ENCODE measurements around the gene DNAJC21. TPM values are rescaled to one million over a fixed set of nuclear protein-coding genes. Genes with fewer than 3 reads are reported as not detected.

The DNAJC21 gene
- total and polyA plus RNA-seq, 10 of the 15 experiments (the other 5 are each of a cell fraction or from before 2014, with no cell fraction given) = 9.2 to 53.5 (median 23.7) TPM

DNA sequence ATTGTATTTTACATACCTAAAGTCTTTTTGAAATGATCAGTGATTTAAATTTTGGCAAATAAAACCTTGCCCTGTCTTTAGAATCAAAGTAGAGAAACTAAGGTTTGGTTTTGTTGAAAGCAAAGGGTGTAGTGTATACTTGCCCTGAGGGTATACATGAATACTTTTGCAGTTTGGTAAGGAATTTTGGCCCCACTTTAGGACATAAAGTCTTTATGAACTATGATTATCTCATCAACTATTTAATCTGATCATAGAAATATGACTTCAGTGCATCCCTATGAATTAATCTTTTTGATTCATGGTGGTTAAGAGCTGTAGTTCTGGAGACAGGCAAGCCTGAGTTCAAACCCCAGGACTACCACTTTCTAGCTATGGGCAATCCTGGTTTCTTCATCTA, 31.7 kb upstream of the DNAJC21 start:
- DNase-seq (ENCODE audit: low read depth, low spot score) (no peak), FAIRE-seq (no peak), ATAC-seq (no peak)
- RAD21 ChIA-PET (ENCODE audit: unreplicated experiment) = interaction anchor here (0.9 to 1.6 kb wide), 5 partner anchors 17 to 423 kb away, joined by 3 to 8 read pairs (median 3); partner anchors contain the start of genes BRIX1 and RAD1
- Histone ChIP-seq H3K9me3 (replicated peaks; ENCODE audit: control insufficient read depth, insufficient read depth, low read length) (no peaks in the 10 kb centered on the region), H4K20me1 (ENCODE audit: control insufficient read depth, insufficient read depth) (no peaks in the 10 kb centered on the region), H3K27ac (ENCODE audit: control insufficient read depth, insufficient read depth) (no peak overlapping the region), H3K4me3 (no peak overlapping the region), H3K36me3 (ENCODE audit: control insufficient read depth in 2 of 2, insufficient read depth in 2 of 2, low read length in 1 of 2) (no peaks in the 10 kb centered on the region), H3K9ac (ENCODE audit: control insufficient read depth, insufficient read depth, low read length) (no peak overlapping the region), H2AFZ (ENCODE audit: control insufficient read depth, low read depth, low read length) (no peak overlapping the region), H3K79me2 (ENCODE audit: control insufficient read depth, insufficient read depth, low read length) (no peaks in the 10 kb centered on the region), H3K4me2 (ENCODE audit: control insufficient read depth, insufficient read depth) (no peak overlapping the region), H3K4me1 (ENCODE audit: control insufficient read depth, insufficient read depth, low read length) (no peaks in the 10 kb centered on the region), H3K27me3 (replicated peaks in 1 of 2; ENCODE audit: control insufficient read depth in 2 of 2, insufficient read depth in 2 of 2, low read length in 1 of 2) (no peaks in the 10 kb centered on the region)
- no TSS peak for BruUV-seq (replicated peaks)
- in situ Hi-C loops (cut with MboI) (no loop called here), intact Hi-C loops (cut with micrococcal nuclease; ENCODE audit: unreplicated experiment) (loop anchor here (1.0 kb wide), 3 partner anchors 374 to 423 kb away; no protein-coding TSS in a partner anchor)
- CTCF ChIA-PET = interaction anchor here (0.6 to 5.7 kb wide), 18 partner anchors 10 to 422 kb away, joined by 3 to 44 read pairs (median 6); partner anchors contain the start of genes BRIX1 and RAD1
- SMC1A ChIA-PET (ENCODE audit: uncharacterized antibody, unreplicated experiment) = interaction anchor here (0.6 to 2.6 kb wide), 10 partner anchors 14 to 852 kb away, joined by 3 to 19 read pairs (median 4); no protein-coding TSS in a partner anchor
- POLR2A ChIA-PET = no interaction called here
- TF ChIP-seq MEF2A (IDR thresholded peaks at IDR 0.05; ENCODE audit: insufficient read depth, low read depth, low read length) = no peak
- TF ChIP-seq, protein P1, sequence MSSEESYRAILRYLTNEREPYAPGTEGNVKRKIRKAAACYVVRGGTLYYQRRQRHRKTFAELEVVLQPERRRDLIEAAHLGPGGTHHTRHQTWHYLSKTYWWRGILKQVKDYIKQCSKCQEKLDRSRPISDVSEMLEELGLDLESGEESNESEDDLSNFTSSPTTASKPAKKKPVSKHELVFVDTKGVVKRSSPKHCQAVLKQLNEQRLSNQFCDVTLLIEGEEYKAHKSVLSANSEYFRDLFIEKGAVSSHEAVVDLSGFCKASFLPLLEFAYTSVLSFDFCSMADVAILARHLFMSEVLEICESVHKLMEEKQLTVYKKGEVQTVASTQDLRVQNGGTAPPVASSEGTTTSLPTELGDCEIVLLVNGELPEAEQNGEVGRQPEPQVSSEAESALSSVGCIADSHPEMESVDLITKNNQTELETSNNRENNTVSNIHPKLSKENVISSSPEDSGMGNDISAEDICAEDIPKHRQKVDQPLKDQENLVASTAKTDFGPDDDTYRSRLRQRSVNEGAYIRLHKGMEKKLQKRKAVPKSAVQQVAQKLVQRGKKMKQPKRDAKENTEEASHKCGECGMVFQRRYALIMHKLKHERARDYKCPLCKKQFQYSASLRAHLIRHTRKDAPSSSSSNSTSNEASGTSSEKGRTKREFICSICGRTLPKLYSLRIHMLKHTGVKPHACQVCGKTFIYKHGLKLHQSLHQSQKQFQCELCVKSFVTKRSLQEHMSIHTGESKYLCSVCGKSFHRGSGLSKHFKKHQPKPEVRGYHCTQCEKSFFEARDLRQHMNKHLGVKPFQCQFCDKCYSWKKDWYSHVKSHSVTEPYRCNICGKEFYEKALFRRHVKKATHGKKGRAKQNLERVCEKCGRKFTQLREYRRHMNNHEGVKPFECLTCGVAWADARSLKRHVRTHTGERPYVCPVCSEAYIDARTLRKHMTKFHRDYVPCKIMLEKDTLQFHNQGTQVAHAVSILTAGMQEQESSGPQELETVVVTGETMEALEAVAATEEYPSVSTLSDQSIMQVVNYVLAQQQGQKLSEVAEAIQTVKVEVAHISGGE (CRISPR knock-in tag; IDR thresholded peaks at IDR 0.05) = no peak
- TF ChIP-seq SREBF1 (IDR thresholded peaks at IDR 0.05; ENCODE audit: low read length) = no peak
- TF ChIP-seq IKZF1 (conservative IDR thresholded peaks at IDR 0.05) = no peak
- TF ChIP-seq, protein P2, sequence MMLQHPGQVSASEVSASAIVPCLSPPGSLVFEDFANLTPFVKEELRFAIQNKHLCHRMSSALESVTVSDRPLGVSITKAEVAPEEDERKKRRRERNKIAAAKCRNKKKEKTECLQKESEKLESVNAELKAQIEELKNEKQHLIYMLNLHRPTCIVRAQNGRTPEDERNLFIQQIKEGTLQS (IDR thresholded peaks at IDR 0.05; ENCODE audit: borderline replicate concordance, extremely low read depth, low read depth, low read length) = no peak
- TF ChIP-seq RCOR1 (conservative IDR thresholded peaks at IDR 0.05; ENCODE audit: low read depth, low read length) = no peak
- TF ChIP-seq, protein P3, sequence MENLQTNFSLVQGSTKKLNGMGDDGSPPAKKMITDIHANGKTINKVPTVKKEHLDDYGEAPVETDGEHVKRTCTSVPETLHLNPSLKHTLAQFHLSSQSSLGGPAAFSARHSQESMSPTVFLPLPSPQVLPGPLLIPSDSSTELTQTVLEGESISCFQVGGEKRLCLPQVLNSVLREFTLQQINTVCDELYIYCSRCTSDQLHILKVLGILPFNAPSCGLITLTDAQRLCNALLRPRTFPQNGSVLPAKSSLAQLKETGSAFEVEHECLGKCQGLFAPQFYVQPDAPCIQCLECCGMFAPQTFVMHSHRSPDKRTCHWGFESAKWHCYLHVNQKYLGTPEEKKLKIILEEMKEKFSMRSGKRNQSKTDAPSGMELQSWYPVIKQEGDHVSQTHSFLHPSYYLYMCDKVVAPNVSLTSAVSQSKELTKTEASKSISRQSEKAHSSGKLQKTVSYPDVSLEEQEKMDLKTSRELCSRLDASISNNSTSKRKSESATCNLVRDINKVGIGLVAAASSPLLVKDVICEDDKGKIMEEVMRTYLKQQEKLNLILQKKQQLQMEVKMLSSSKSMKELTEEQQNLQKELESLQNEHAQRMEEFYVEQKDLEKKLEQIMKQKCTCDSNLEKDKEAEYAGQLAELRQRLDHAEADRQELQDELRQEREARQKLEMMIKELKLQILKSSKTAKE (IDR thresholded peaks at IDR 0.05; ENCODE audit: low read depth, poor library complexity, severe bottlenecking) = no peak
- no peak for TF ChIP-seq NR2F1 (conservative IDR thresholded peaks at IDR 0.05)
- TF ChIP-seq, protein P4, sequence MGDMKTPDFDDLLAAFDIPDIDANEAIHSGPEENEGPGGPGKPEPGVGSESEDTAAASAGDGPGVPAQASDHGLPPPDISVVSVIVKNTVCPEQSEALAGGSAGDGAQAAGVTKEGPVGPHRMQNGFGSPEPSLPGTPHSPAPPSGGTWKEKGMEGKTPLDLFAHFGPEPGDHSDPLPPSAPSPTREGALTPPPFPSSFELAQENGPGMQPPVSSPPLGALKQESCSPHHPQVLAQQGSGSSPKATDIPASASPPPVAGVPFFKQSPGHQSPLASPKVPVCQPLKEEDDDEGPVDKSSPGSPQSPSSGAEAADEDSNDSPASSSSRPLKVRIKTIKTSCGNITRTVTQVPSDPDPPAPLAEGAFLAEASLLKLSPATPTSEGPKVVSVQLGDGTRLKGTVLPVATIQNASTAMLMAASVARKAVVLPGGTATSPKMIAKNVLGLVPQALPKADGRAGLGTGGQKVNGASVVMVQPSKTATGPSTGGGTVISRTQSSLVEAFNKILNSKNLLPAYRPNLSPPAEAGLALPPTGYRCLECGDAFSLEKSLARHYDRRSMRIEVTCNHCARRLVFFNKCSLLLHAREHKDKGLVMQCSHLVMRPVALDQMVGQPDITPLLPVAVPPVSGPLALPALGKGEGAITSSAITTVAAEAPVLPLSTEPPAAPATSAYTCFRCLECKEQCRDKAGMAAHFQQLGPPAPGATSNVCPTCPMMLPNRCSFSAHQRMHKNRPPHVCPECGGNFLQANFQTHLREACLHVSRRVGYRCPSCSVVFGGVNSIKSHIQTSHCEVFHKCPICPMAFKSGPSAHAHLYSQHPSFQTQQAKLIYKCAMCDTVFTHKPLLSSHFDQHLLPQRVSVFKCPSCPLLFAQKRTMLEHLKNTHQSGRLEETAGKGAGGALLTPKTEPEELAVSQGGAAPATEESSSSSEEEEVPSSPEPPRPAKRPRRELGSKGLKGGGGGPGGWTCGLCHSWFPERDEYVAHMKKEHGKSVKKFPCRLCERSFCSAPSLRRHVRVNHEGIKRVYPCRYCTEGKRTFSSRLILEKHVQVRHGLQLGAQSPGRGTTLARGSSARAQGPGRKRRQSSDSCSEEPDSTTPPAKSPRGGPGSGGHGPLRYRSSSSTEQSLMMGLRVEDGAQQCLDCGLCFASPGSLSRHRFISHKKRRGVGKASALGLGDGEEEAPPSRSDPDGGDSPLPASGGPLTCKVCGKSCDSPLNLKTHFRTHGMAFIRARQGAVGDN (IDR thresholded peaks at IDR 0.05) = no peak
